ENCODE measurements around the gene SH2D4B. TPM values are rescaled to one million over a fixed set of nuclear protein-coding genes. Genes with fewer than 3 reads are reported as not detected.

Gene SH2D4B
- total RNA-seq, 2 donors from 2014 or later: not detected

DNA sequence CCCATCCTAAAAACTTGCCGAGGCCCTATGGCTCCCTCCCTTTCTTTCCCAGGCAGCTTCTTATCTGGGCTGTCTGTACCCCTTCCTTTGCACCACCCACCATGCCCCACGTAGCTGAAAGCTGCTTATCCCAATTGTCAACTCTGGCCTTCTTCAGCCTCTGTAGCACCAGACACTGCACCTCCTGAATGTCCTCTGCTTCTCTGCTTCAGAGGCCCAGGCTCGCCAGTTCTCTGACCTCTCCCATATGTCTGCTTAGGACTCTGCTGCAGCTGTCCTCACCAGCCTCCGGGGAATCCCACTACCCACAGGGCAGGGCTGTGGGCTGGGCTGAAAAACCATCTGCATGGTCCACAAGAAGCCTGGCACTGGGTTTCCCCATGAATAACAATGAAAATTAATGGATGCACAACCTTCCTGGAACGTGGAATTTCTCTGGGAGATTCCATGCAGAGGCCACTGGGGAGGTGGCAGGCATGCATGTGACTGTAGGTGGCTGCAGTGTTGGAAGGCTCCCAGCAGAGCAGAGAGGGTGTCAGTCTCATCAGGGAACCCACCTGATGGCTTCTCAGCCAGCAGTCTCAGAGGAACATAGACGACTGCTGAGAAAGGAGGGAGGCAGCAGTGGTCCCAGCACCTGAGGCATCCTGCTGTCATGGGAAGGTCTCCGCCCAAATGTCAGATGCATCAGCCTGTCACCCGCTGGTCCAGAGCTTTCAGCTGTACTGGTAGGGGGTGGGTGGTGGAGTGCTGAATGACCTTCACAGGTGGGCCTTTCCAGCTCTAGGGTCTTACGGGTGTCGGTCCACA, 16.8 kb upstream of the SH2D4B start:
- Histone ChIP-seq H3K9me3 (no peaks in the 10 kb centered on the region), H3K27ac (no peak overlapping the region), H3K4me3 (no peak overlapping the region), H3K27me3 (no peaks in the 10 kb centered on the region), H3K9ac (ENCODE audit: low read depth in 2 of 2, low read length in 2 of 2) (no peak overlapping the region), H3K4me1 (no peaks in the 10 kb centered on the region), H3K36me3 (no peaks in the 10 kb centered on the region)
- DNase-seq: no peak
- TF ChIP-seq, protein P1, sequence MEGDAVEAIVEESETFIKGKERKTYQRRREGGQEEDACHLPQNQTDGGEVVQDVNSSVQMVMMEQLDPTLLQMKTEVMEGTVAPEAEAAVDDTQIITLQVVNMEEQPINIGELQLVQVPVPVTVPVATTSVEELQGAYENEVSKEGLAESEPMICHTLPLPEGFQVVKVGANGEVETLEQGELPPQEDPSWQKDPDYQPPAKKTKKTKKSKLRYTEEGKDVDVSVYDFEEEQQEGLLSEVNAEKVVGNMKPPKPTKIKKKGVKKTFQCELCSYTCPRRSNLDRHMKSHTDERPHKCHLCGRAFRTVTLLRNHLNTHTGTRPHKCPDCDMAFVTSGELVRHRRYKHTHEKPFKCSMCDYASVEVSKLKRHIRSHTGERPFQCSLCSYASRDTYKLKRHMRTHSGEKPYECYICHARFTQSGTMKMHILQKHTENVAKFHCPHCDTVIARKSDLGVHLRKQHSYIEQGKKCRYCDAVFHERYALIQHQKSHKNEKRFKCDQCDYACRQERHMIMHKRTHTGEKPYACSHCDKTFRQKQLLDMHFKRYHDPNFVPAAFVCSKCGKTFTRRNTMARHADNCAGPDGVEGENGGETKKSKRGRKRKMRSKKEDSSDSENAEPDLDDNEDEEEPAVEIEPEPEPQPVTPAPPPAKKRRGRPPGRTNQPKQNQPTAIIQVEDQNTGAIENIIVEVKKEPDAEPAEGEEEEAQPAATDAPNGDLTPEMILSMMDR (IDR thresholded peaks at IDR 0.05): no peak
- intact Hi-C loops (cut with DNase I): no loop called here

DNA sequence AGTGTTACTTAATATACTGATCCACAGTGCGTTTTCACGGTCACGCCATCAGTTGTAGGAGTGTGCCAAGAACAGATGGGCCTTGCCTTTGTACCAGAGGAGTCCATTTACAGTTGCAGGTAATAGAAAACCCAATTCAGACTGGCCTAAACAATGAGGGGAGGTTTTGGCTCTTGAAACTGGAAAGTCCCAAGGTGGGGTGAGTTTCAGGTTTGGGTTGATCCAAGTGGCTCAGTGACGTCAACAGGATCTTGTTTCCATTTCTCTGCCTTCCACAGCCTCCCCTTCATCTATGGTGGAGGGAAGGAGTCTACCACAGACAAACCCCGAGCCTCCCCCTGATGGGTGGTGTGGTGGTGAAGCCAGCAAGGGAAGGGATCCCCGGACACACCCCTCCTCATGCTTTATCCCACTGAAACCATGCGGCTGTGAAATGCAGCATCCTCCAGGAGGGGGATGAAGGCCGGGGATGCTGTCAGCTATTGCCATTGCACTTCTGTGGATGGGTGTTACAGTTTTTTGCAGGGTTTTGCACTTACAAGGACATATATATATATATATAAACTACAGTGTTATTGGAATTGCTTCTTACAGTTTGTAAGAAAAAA, 14.8 kb upstream of the SH2D4B start:
- TF ChIP-seq, protein P1 (IDR thresholded peaks at IDR 0.05): no peak
- Histone ChIP-seq H3K4me1 (no peaks in the 10 kb centered on the region), H3K27me3 (no peaks in the 10 kb centered on the region), H3K36me3 (no peaks in the 10 kb centered on the region), H3K9me3 (no peaks in the 10 kb centered on the region), H3K9ac (ENCODE audit: low read depth in 2 of 2, low read length in 2 of 2) (no peak overlapping the region), H3K27ac (no peak overlapping the region), H3K4me3 (no peak overlapping the region)
- intact Hi-C loops (cut with DNase I): no loop called here
- DNase-seq: no peak

DNA sequence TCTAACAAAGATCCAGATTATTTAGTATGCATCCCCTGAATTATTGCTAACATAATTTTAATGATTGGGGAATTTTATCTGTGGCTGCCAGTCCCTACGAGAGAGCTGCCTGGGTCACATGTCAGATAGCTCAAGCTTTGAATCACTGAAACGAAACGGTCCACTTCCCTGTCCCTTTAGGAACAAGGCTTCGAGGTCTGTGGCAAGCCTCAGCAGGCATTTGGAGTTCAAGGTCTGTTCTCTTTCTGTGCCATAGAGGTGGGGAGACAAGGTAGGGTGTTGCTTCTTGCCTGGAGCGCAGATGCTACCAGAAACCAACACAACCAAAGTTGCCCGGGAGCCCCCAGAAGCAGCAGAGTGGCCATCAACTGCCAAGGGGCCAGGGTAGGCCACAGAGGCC, 13.9 kb upstream of the SH2D4B start:
- Histone ChIP-seq H3K9ac (ENCODE audit: low read depth in 2 of 2, low read length in 2 of 2) (no peak overlapping the region), H3K4me1 (no peaks in the 10 kb centered on the region), H3K4me3 (no peak overlapping the region), H3K36me3 (no peaks in the 10 kb centered on the region), H3K27me3 (no peaks in the 10 kb centered on the region), H3K27ac (no peak overlapping the region), H3K9me3 (no peaks in the 10 kb centered on the region)
- intact Hi-C loops (cut with DNase I): no loop called here
- TF ChIP-seq, protein P1 (IDR thresholded peaks at IDR 0.05): no peak
- DNase-seq: no peak

DNA sequence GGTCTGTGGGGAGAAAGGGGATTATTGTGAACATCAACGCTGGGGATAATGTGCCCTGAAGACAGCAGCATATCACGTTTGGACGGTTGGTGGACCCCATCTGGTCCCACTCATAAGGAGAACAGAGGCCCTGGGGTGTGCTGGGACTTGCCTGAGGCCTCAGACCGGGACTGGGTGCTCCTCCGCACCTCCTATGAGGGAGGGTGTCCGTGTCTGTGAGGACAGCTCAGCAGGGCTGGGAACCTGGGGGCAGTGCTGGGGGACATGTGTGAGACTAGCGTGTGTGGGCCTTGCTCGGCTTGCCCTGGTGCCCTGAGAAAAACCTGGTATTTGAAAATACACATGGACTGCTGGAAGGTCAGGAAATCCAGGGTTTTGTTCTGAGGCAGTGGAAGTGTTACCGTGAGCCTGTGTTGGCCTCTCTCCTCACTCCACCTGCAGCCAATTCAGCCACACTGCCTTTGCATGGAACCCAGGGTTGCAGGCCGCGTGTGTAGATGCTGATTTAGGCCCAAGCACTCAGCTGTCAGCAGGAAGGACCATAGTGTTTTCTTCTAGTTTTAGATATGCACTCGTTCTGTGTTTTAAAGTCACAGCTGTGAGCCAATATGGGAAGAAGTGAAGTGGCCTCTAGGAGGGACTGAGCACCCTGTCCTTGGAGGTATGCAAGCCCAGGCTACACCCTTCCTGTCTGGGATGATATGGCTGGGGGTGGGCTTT, 13.4 kb upstream of the SH2D4B start:
- Histone ChIP-seq H3K36me3 (no peaks in the 10 kb centered on the region), H3K27ac (no peak overlapping the region), H3K9ac (ENCODE audit: low read depth in 2 of 2, low read length in 2 of 2) (no peak overlapping the region), H3K9me3 (no peaks in the 10 kb centered on the region), H3K27me3 (no peaks in the 10 kb centered on the region), H3K4me1 (no peaks in the 10 kb centered on the region), H3K4me3 (no peak overlapping the region)
- TF ChIP-seq, protein P1 (IDR thresholded peaks at IDR 0.05): no peak
- no peak for DNase-seq
- intact Hi-C loops (cut with DNase I): no loop called here

DNA sequence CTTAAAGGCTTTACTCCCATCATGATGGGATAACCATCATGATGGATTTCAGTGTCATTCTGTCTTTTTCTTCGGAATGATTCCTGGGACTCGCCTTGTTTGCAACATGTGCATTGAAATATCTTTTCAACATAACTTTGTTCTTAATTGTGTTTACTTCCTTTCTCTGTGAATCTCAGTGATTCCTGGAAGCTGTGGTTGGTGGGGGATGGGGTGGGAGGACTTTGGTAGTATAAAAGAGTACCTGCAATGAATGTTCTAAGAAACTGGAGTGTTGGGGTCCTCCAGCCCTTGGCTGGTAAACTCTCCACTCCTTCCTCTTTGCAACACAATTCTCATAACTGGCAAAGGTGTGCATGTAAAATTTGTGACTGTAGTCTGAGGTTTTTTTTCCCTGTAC, 11.5 kb upstream of the SH2D4B start:
- TF ChIP-seq, protein P1 (IDR thresholded peaks at IDR 0.05): no peak
- intact Hi-C loops (cut with DNase I): no loop called here
- Histone ChIP-seq H3K36me3 (no peaks in the 10 kb centered on the region), H3K27me3 (no peaks in the 10 kb centered on the region), H3K4me3 (no peak overlapping the region), H3K9ac (ENCODE audit: low read depth in 2 of 2, low read length in 2 of 2) (no peak overlapping the region), H3K4me1 (no peaks in the 10 kb centered on the region), H3K9me3 (no peaks in the 10 kb centered on the region), H3K27ac (no peak overlapping the region)
- no peak for DNase-seq
